Cardiac muscle cell (in vitro differentiated cells and primary cell): ENCODE data around the gene DYNC2H1. TPM values are rescaled to one million over a fixed set of nuclear protein-coding genes. Genes with fewer than 3 reads are reported as not detected.

Experiments
- DNase-seq, 2 donors: peaks; one replicate each; pipeline versions ENCODE4 v3.0.0 to v3.0.0-alpha.2; 2010 to 2017; ENCODE audit warnings: low read depth in 1 of 2, low spot score in 1 of 2
- H3K27ac ChIP-seq: fragments of 200-600 bp; sonication (generic); 2 replicates; pipeline ENCODE4 v1.5.1; 2016
- H3K27me3 ChIP-seq: fragments of 200-600 bp; sonication (generic); 2 replicates; pipeline ENCODE4 v1.6.0; 2016; ENCODE audit warnings: control low read depth
- H3K36me3 ChIP-seq: fragments of 200-600 bp; sonication (generic); 2 replicates; pipeline ENCODE4 v1.5.1; 2016; ENCODE audit warnings: control low read depth
- H3K4me1 ChIP-seq: fragments of 200-600 bp; sonication (generic); 2 replicates; pipeline ENCODE4 v1.8.1; 2017; ENCODE audit warnings: low read depth, mild to moderate bottlenecking, mixed run types
- H3K4me3 ChIP-seq: fragments of 200-600 bp; sonication (generic); 2 replicates; pipeline ENCODE4 v1.5.1; 2016; ENCODE audit warnings: mild to moderate bottlenecking
- H3K9me3 ChIP-seq: fragments of 200-600 bp; sonication (generic); 2 replicates; pipeline ENCODE4 v1.5.1; 2017; ENCODE audit warnings: low read depth, mild to moderate bottlenecking, control low read depth
- CTCF ChIP-seq: IDR thresholded peaks from 2 replicates; pipeline ENCODE4 v1.5.1; 2012; ENCODE audit warnings: low read depth, mild to moderate bottlenecking, low read length
- polyA plus RNA-seq: library from polyadenylated mRNA; unstranded; fragments of >200 nt; fragmentation: Nextera tagmentation; extraction: Ambion mirVana; gene quantifications from 2 replicates; pipeline ENCODE4 v1.2.1, GENCODE V29; 2016
- total RNA-seq: library from RNA; depleted of rRNA; stranded (reverse); fragments of >200 nt; gene quantifications from 2 replicates; pipeline ENCODE4 v1.2.3, GENCODE V29; 2016

DYNC2H1 gene
- total and polyA plus RNA-seq, 2 experiments from 2014 or later, result 3.4 to 10.5 TPM

GRCh38 chr11:103220133-103220532 lies 110.9 kb downstream of the DYNC2H1 start:
- DNase-seq, result no peak
- no peaks in the 10 kb centered on the region for H3K9me3 ChIP-seq
- no peak for TF ChIP-seq CTCF
- no peak overlapping the region for H3K4me3 ChIP-seq
- no peaks in the 10 kb centered on the region for H3K36me3 ChIP-seq
- H3K27me3 ChIP-seq, result no peaks in the 10 kb centered on the region
- no peak overlapping the region for H3K27ac ChIP-seq
- H3K4me1 ChIP-seq, result no peaks in the 10 kb centered on the region

GRCh38 chr11:103222806-103223205 lies 113.6 kb downstream of the DYNC2H1 start:
- H3K27me3 ChIP-seq, result no peaks in the 10 kb centered on the region
- no peak for TF ChIP-seq CTCF
- no peak overlapping the region for H3K27ac ChIP-seq
- no peaks in the 10 kb centered on the region for H3K9me3 ChIP-seq
- no peaks in the 10 kb centered on the region for H3K4me1 ChIP-seq
- H3K36me3 ChIP-seq, result no peaks in the 10 kb centered on the region
- peak in 1 of 2 donors; percentile 33 for DNase-seq
- no peak overlapping the region for H3K4me3 ChIP-seq

GRCh38 chr11:103228807-103229206 lies 119.6 kb downstream of the DYNC2H1 start:
- no peak for TF ChIP-seq CTCF
- Histone ChIP-seq H3K4me1 (no peaks in the 10 kb centered on the region), H3K9me3 (no peaks in the 10 kb centered on the region), H3K27ac (no peak overlapping the region), H3K4me3 (no peak overlapping the region), H3K27me3 (no peaks in the 10 kb centered on the region), H3K36me3 (no peaks in the 10 kb centered on the region)
- peak in 1 of 2 donors; percentile 2 for DNase-seq

GRCh38 chr11:103234974-103235373 lies 125.7 kb downstream of the DYNC2H1 start:
- no peaks in the 10 kb centered on the region for H3K27me3 ChIP-seq
- no peaks in the 10 kb centered on the region for H3K36me3 ChIP-seq
- H3K9me3 ChIP-seq, result no peaks in the 10 kb centered on the region
- no peak overlapping the region for H3K4me3 ChIP-seq
- no peak for TF ChIP-seq CTCF
- peak in 1 of 2 donors; percentile 75 for DNase-seq
- peaks cover 19% of the 10 kb centered on the region for H3K4me1 ChIP-seq
- H3K27ac ChIP-seq, result peak overlapping the region; percentile 48

- Histone ChIP-seq H3K4me3 (no peak overlapping the region), H3K27ac (no peak overlapping the region), H3K36me3 (no peaks in the 10 kb centered on the region), H3K4me1 (no peaks in the 10 kb centered on the region), H3K27me3 (no peaks in the 10 kb centered on the region), H3K9me3 (no peaks in the 10 kb centered on the region)
- TF ChIP-seq CTCF, result no peak
- DNase-seq, result no peak
These were observed 132.3 kb downstream of the DYNC2H1 start for GRCh38 chr11:103241574-103241973.

GRCh38 chr11:103254123-103254522 lies 144.9 kb downstream of the DYNC2H1 start:
- TF ChIP-seq CTCF, result no peak
- no peak for DNase-seq
- H3K9me3 ChIP-seq, result no peaks in the 10 kb centered on the region
- no peaks in the 10 kb centered on the region for H3K4me1 ChIP-seq
- no peaks in the 10 kb centered on the region for H3K27me3 ChIP-seq
- no peak overlapping the region for H3K27ac ChIP-seq
- no peaks in the 10 kb centered on the region for H3K36me3 ChIP-seq
- H3K4me3 ChIP-seq, result no peak overlapping the region
